Small intestine (tissue), 7 donors: ENCODE data around the gene EGFL8. TPM values are rescaled to one million over a fixed set of nuclear protein-coding genes. Genes with fewer than 3 reads are reported as not detected.
"Not testable (repeated sequence)": the region's sequence is repeated elsewhere in the genome, so short reads cannot be mapped to it uniquely, and the experiment has no call there.

ENCODE experiments used
- DNase-seq, 2 donors: peaks; one replicate each; pipeline versions ENCODE4 v3.0.0 to v3.0.0-alpha.2; 2013
- FAIRE-seq: peaks from 2 replicates; lab custom pipeline; 2012; peaks lifted over from hg19 to GRCh38; lab: Jason Lieb, UNC
- H3K27ac ChIP-seq, 3 donors: one replicate each; pipeline ENCODE4 v1.5.1; 2013; ENCODE audit warnings: low read length in 2 of 3, mild to moderate bottlenecking in 2 of 3, control low read depth in 1 of 3, inconsistent platforms in 1 of 3, low read depth in 1 of 3, moderate library complexity in 1 of 3
- H3K27me3 ChIP-seq, 3 donors: one replicate each; pipeline ENCODE4 v1.6.1; 2013; ENCODE audit warnings: low read length in 3 of 3, inconsistent platforms in 1 of 3; ENCODE audit not compliant: control insufficient read depth in 3 of 3, insufficient read depth in 3 of 3
- H3K36me3 ChIP-seq, 3 donors: one replicate each; pipeline ENCODE4 v1.6.1; 2013; ENCODE audit warnings: low read length in 3 of 3, inconsistent platforms in 1 of 3, low read depth in 1 of 3, mild to moderate bottlenecking in 1 of 3, moderate library complexity in 1 of 3; ENCODE audit not compliant: control insufficient read depth in 3 of 3, insufficient read depth in 2 of 3
- H3K4me1 ChIP-seq, 3 donors: one replicate each; pipeline ENCODE4 v1.6.1; 2013; ENCODE audit warnings: low read length in 2 of 3, inconsistent platforms in 1 of 3, low read depth in 1 of 3, mild to moderate bottlenecking in 1 of 3, moderate library complexity in 1 of 3; ENCODE audit not compliant: control insufficient read depth in 3 of 3, insufficient read depth in 2 of 3
- H3K4me3 ChIP-seq, 3 donors: one replicate each; pipeline ENCODE4 v1.5.1; 2013; ENCODE audit warnings: low read length in 3 of 3, control low read depth in 1 of 3, inconsistent platforms in 1 of 3, low read depth in 1 of 3, mild to moderate bottlenecking in 1 of 3, moderate library complexity in 1 of 3
- H3K9me3 ChIP-seq, 2 donors: one replicate each; pipeline ENCODE4 v1.6.1; 2013; ENCODE audit warnings: low read depth in 1 of 2, low read length in 1 of 2; ENCODE audit not compliant: control insufficient read depth in 2 of 2, insufficient read depth in 1 of 2
- WGBS, 3 donors: extraction: QIAGEN DNeasy Blood & Tissue Kit; methylation state at CpG; one replicate each; pipeline ENCODE4 v1.1.7; 2013; 5-methylcytosine and 5-hydroxymethylcytosine counted together
- polyA plus RNA-seq, 4 donors: library from polyadenylated mRNA; stranded (reverse) in 3 of 4; unstranded in 1 of 4; fragments of 200-250 nt in 3 of 4; fragments of 120-200 nt in 1 of 4; gene quantifications; one replicate each; pipeline versions ENCODE4 v1.2.1 to v1.2.3, GENCODE V29; 2013
- donor health status: healthy with polysubstance abuse.
- donor health status: control.
- donor health status: control.
- donor health status: Bipolar disorder and iron deficiency.
- donor health status: healthy.

The EGFL8 gene
- polyA plus RNA-seq, 4 donors = 7.8 to 21.9 (median 12.8) TPM

- not testable (repeated sequence) for FAIRE-seq, H3K4me3 ChIP-seq, H3K9me3 ChIP-seq, H3K27me3 ChIP-seq
- peak; percentile 65 to 75 for DNase-seq
- H3K4me1 ChIP-seq = peaks cover 3 to 29% (median 11%) of the 10 kb centered on the region in 3 donors
- 9 to 27% (median 19%) methylated on average over 11 of the region's 11 CpGs for WGBS, 3 donors
- H3K36me3 ChIP-seq = peaks cover 6 to 71% (median 9%) of the 10 kb centered on the region in 3 donors
- peak overlapping the region in 2 of 3 donors; percentile 48 to 60 for H3K27ac ChIP-seq
These were observed 21.3 kb downstream of the EGFL8 start for GRCh38 chr6:32185681-32186131.

DNA sequence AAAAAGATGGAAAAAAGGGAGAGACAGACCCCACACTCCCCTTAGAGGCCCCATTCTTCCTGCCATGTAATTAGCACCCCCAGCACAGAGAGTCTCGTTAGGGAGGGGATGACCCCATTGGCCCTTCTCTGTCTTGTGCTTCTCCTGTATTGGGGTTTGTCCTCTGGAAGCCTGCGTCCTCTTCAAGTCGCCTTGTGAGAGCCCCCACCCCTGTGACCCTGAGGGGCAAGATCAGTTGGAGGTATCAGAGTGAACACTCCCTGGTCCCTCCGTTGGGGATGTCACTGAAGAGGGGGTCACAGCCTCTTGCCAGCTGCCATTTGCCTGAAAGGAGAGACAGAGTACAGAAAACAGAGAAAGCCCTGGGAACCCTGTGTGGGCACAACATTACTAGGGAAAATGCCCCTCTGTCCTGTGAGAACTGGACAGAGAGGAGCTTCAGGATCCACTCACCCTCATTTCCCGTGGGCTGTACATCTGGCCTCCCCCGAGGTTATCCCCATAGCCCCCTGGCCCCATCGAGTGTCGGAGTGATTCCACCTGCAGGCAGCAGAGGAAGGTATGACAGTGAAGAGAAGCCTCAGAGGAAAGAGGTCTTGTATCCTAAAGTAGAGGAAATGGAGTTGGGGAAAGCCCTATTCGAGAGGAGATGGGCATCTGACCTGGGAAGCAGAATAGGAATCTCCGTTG is 21.9 kb downstream of the EGFL8 start:
- H3K27ac ChIP-seq = peak overlapping the region in 2 of 3 donors; percentile 48 to 60
- WGBS, 3 donors = 48 to 63% (median 59%) methylated on average over 10 of the region's 10 CpGs
- DNase-seq, H3K27me3 ChIP-seq, H3K4me3 ChIP-seq, FAIRE-seq, H3K9me3 ChIP-seq: not testable (repeated sequence)
- peaks cover 9 to 35% (median 13%) of the 10 kb centered on the region in 3 donors for H3K4me1 ChIP-seq
- peaks cover 1 to 67% (median 9%) of the 10 kb centered on the region in 3 donors for H3K36me3 ChIP-seq

GRCh38 chr6:32187009-32187709 is 22.8 kb downstream of the EGFL8 start:
- Histone ChIP-seq H3K4me3 (no peak overlapping the region), H3K4me1 (peaks cover 10 to 44% (median 13%) of the 10 kb centered on the region in 3 donors), H3K9me3 (no peaks in the 10 kb centered on the region), H3K36me3 (peaks cover 0 to 58% (median 9%) of the 10 kb centered on the region in 3 donors), H3K27ac (peak overlapping the region in 1 of 3 donors; percentile 60), H3K27me3 (no peaks in the 10 kb centered on the region)
- 63 to 73% (median 72%) methylated on average over 12 of the region's 12 CpGs for WGBS, 3 donors
- DNase-seq = no peak
- no peak for FAIRE-seq

DNA sequence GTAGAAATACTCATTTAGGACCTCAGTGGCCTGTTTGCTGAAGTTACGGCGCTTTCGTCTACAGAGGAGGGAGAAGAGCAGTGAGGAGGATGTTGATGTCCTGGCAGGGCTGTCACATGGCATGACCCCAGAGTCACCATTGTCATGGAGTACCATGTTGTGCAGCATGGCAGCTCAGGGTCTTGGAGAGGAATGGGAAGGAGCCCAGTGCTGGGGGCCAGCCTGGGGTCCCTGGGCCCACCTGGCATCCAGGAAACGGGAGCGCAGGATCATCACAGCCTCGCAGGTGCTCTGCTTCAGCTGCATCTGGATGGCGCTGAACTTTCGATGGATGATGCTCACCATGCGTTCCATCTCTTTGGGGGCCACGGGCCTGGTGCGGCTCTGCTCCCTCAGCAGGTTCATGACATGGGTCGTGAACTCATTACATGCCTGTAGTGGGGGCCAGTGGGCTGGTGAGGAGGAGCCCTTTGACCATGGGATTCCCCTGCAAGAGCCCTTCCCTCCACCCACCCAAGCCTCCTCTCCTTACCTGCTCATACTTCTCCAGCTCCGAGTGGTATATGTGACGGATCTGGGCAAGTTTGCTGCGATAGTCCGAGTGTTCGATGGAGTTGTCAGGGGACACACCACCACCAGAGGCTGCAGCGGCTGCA is 23.5 kb downstream of the EGFL8 start:
- not testable (repeated sequence) for H3K9me3 ChIP-seq, DNase-seq, H3K27me3 ChIP-seq, FAIRE-seq
- H3K4me3 ChIP-seq = peak overlapping the region in 1 of 3 donors; percentile 94
- 73 to 86% (median 77%) methylated on average over 14 to 18 of the region's 18 CpGs for WGBS, 3 donors
- H3K36me3 ChIP-seq = peaks cover 0 to 51% (median 9%) of the 10 kb centered on the region in 3 donors
- H3K4me1 ChIP-seq = peaks cover 10 to 51% (median 14%) of the 10 kb centered on the region in 3 donors
- peak overlapping the region in 2 of 3 donors; percentile 60 to 99 for H3K27ac ChIP-seq

GRCh38 chr6:32188381-32189068 is 24.1 kb downstream of the EGFL8 start:
- H3K27me3 ChIP-seq = no peaks in the 10 kb centered on the region
- DNase-seq (peak in 1 of 2 donors; percentile 47), FAIRE-seq (no peak)
- WGBS, 3 donors = 22 to 39% (median 24%) methylated on average over 11 to 13 of the region's 13 CpGs
- H3K9me3 ChIP-seq = no peaks in the 10 kb centered on the region
- peaks cover 10 to 54% (median 16%) of the 10 kb centered on the region in 3 donors for H3K4me1 ChIP-seq
- H3K27ac ChIP-seq = peak overlapping the region; percentile 70 to 99 (median 80)
- H3K4me3 ChIP-seq = peak overlapping the region in 2 of 3 donors; percentile 83 to 94
- peaks cover 0 to 44% (median 5%) of the 10 kb centered on the region in 3 donors for H3K36me3 ChIP-seq

DNA sequence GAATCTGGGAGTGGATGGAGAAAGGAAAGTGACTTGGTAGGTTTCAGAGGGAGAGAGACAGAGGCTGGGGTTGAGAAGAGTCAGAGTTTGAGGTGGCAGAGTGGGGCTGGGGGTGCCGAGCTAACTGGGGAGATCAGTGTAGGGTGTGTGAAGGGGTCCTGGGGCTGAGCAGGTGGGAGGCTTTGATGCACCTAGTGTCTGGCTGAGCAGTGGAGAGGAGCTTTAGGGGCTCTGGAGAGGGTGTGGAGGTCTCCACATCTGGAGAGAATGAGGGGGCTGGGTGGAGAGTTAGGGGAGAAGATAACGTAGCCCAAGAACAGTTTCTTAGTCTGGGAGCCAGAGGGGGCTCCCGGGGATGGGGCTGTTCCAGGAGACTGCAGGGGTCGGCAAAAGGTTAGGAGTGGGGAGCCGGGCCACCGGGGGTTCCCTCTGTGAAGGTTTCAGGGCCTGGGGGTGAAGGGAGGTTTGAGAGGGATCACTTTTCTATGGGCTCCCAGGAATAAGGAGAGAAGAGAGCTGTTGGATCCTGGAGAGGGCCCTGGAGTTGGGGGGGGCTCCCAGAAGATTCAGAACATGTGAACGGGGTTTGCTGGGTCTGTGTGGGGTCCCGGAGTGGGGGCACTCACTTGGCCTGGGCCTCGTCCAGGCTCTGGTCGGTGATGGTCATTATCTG is 24.8 kb downstream of the EGFL8 start:
- 2 to 3% (median 2%) methylated on average over 7 to 10 of the region's 10 CpGs for WGBS, 3 donors
- Histone ChIP-seq H3K9me3 (no peaks in the 10 kb centered on the region), H3K4me3 (peak overlapping the region; percentile 76 to 94 (median 83)), H3K4me1 (peaks cover 10 to 48% (median 15%) of the 10 kb centered on the region in 3 donors), H3K36me3 (peaks cover 0 to 38% (median 5%) of the 10 kb centered on the region in 3 donors), H3K27me3 (no peaks in the 10 kb centered on the region), H3K27ac (peak overlapping the region; percentile 70 to 99 (median 80))
- peak in 1 of 2 donors; percentile 35 for DNase-seq
- no peak for FAIRE-seq

DNA sequence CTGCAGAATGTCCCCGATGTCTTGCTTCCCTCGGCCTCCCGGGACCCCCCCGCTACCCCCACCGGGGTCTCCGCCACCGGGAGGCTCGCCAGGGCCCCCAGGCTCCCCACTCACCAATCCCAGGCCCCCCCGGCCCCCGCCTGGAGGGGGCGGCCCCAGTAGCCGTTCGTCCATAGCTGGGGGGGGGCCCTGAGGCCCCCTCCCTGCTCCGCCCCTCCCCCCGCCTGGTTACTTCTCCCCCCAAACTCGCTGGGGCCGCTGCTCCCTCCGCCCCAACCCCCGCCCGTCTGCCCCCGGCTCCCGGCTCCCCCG is 25.3 kb downstream of the EGFL8 start:
- Histone ChIP-seq H3K27me3 (no peaks in the 10 kb centered on the region), H3K9me3 (no peaks in the 10 kb centered on the region), H3K27ac (peak overlapping the region; percentile 70 to 99 (median 80)), H3K4me3 (peak overlapping the region; percentile 76 to 94 (median 83)), H3K36me3 (peaks cover 0 to 35% (median 5%) of the 10 kb centered on the region in 3 donors), H3K4me1 (peaks cover 10 to 48% (median 12%) of the 10 kb centered on the region in 3 donors)
- DNase-seq = peak in 1 of 2 donors; percentile 33
- whole genome bisulfite sequencing, 3 donors = 4 to 17% (median 11%) methylated on average over 16 to 23 of the region's 23 CpGs
- FAIRE-seq = no peak
